Measurements from ENCODE around the gene TMEM242. TPM values are rescaled to one million over a fixed set of nuclear protein-coding genes. Genes with fewer than 3 reads are reported as not detected.

TMEM242 gene
- total and polyA plus RNA-seq, 2 of the 8 experiments (the other 6 are each of a cell fraction or from before 2014, with no cell fraction given), result 2.4 to 9.0 TPM

- no peaks in the 10 kb centered on the region for H3K36me3 ChIP-seq (ENCODE audit: control insufficient read depth in 2 of 4, insufficient read depth in 4 of 4, low read length in 3 of 4)
- FAIRE-seq (no peak), DNase-seq (ENCODE audit: low read depth in 1 of 2, low spot score in 2 of 2) (no peak)
- H3K27ac ChIP-seq (ENCODE audit: low read depth, low read length), result no peak overlapping the region
- 89% methylated on average over 3 of the region's 3 CpGs; no CpG with 5 or more reads in 1 of the 2 experiments for WGBS, 2 experiments (ENCODE audit: extremely low coverage in 1 of 2, insufficient coverage in 1 of 2, insufficient read length in 1 of 2, insufficient replicate concordance in 2 of 2, low coverage in 1 of 2, low lambda C conversion rate in 2 of 2, missing lambda C conversion rate in 1 of 2)
- no peaks in the 10 kb centered on the region for H3K23me2 ChIP-seq (ENCODE audit: low read depth, low read length)
- no peak overlapping the region for H3K4me2 ChIP-seq (ENCODE audit: insufficient read depth in 1 of 2, low read depth in 2 of 2, low read length in 2 of 2)
- no peak overlapping the region for H2AFZ ChIP-seq (ENCODE audit: low read length)
- no peak overlapping the region for H3K56ac ChIP-seq (replicated peaks; ENCODE audit: insufficient read length, low read depth, low read length)
- H4K8ac ChIP-seq (ENCODE audit: extremely low read depth, insufficient read depth, low read length), result no peak overlapping the region
- no peaks in the 10 kb centered on the region; a peak in 2 of 7 replicates for H3K27me3 ChIP-seq (replicated peaks in 1 of 4; ENCODE audit: control insufficient read depth in 3 of 4, extremely low read depth in 1 of 4, insufficient read depth in 3 of 4, low read length in 3 of 4)
- H4K5ac ChIP-seq (ENCODE audit: insufficient read length, low read depth, low read length), result no peak overlapping the region
- H2BK120ac ChIP-seq (replicated peaks; ENCODE audit: low read depth, low read length), result no peak overlapping the region
- no peak overlapping the region for H2BK12ac ChIP-seq (ENCODE audit: low read depth, low read length)
- no peak overlapping the region for H2AK5ac ChIP-seq (ENCODE audit: low read depth, low read length)
- no peak overlapping the region for H2BK20ac ChIP-seq (ENCODE audit: low read length)
- no peaks in the 10 kb centered on the region for H3K9me3 ChIP-seq (ENCODE audit: insufficient read depth in 2 of 2, low read depth in 1 of 2, low read length in 1 of 2)
- H3K4ac ChIP-seq (replicated peaks; ENCODE audit: insufficient read length, low read depth, low read length), result no peak overlapping the region
- H3K4me1 ChIP-seq (replicated peaks in 1 of 4; ENCODE audit: control insufficient read depth in 3 of 4, insufficient read depth in 4 of 4, low read length in 3 of 4), result no peaks in the 10 kb centered on the region
- no peak overlapping the region for H3K18ac ChIP-seq (ENCODE audit: extremely low read depth, low read length)
- no peaks in the 10 kb centered on the region for H4K20me1 ChIP-seq (replicated peaks in 1 of 2; ENCODE audit: control insufficient read depth in 1 of 2, insufficient read depth in 2 of 2, low read length in 2 of 2)
- ChIA-PET POLR2A (ENCODE audit: partially characterized antibody) (interaction anchor here (4.9 kb wide), 1 partner anchor 10 kb away, joined by 29 read pairs; the partner anchor contains the start of gene TMEM242), CTCF (ENCODE audit: partially characterized antibody) (interaction anchor here (0.6 to 7.7 kb wide), 6 partner anchors 9 to 337 kb away, joined by 3 to 73 read pairs (median 6); partner anchors contain the start of gene TMEM242)
- H2BK15ac ChIP-seq (ENCODE audit: low read length), result no peak overlapping the region
- H3K9ac ChIP-seq (replicated peaks in 1 of 4; ENCODE audit: extremely low read depth in 1 of 4, low read depth in 3 of 4, low read length in 3 of 4), result no peak overlapping the region
- no peak overlapping the region for H4K91ac ChIP-seq (replicated peaks; ENCODE audit: insufficient read length, low read length)
- H3K79me1 ChIP-seq (ENCODE audit: low read depth, low read length), result no peaks in the 10 kb centered on the region
- no peak overlapping the region for H3K4me3 ChIP-seq (ENCODE audit: extremely low read depth in 1 of 4, insufficient read depth in 2 of 4, low read depth in 3 of 4, low read length in 4 of 4)
- no peaks in the 10 kb centered on the region for H3K79me2 ChIP-seq (ENCODE audit: control insufficient read depth in 1 of 2, insufficient read depth in 2 of 2, low read length in 2 of 2)
- no peak overlapping the region for H3K14ac ChIP-seq (ENCODE audit: insufficient read length)
- H3K23ac ChIP-seq (ENCODE audit: insufficient read length), result no peak overlapping the region
- H2BK5ac ChIP-seq (ENCODE audit: low read depth, low read length), result no peak overlapping the region
- TF ChIP-seq TAF7 (optimal IDR thresholded peaks at IDR 0.05; ENCODE audit: borderline replicate concordance, low read depth, low read length), result no peak
- TF ChIP-seq NRF1 (IDR thresholded peaks at IDR 0.05; ENCODE audit: low read depth, low read length), result no peak
- no peak for TF ChIP-seq TCF12 (IDR thresholded peaks at IDR 0.05; ENCODE audit: low read depth, low read length)
- no peak for TF ChIP-seq CHD2 (IDR thresholded peaks at IDR 0.05; ENCODE audit: low read length)
- TF ChIP-seq FOSL1 (IDR thresholded peaks at IDR 0.05; ENCODE audit: insufficient read depth, low read depth, low read length), result no peak
- no peak for TF ChIP-seq ZNF274 (IDR thresholded peaks at IDR 0.05; ENCODE audit: borderline replicate concordance, extremely low read depth, low read length)
- no peak for TF ChIP-seq RXRA (IDR thresholded peaks at IDR 0.05; ENCODE audit: insufficient read depth, low read depth, low read length)
- no peak for TF ChIP-seq CEBPB (IDR thresholded peaks at IDR 0.05; ENCODE audit: low read depth, low read length)
- TF ChIP-seq RAD21 (IDR thresholded peaks at IDR 0.05 in 1 of 2, conservative IDR thresholded peaks at IDR 0.05 in 1 of 2; ENCODE audit: low read depth in 2 of 2, low read length in 2 of 2), result no peak
- no peak for TF ChIP-seq PHF8 (conservative IDR thresholded peaks at IDR 0.05; ENCODE audit: low read depth, low read length)
- TF ChIP-seq SUZ12 (IDR thresholded peaks at IDR 0.05; ENCODE audit: low read length), result no peak
- TF ChIP-seq TBP (IDR thresholded peaks at IDR 0.05; ENCODE audit: low read depth, low read length), result no peak
- TF ChIP-seq CREB1 (IDR thresholded peaks at IDR 0.05), result no peak
- TF ChIP-seq SIRT6 (IDR thresholded peaks at IDR 0.05; ENCODE audit: low read length), result no peak
- TF ChIP-seq BRCA1 (IDR thresholded peaks at IDR 0.05; ENCODE audit: low read depth, low read length), result no peak
- no peak for TF ChIP-seq ASH2L (IDR thresholded peaks at IDR 0.05; ENCODE audit: low read length)
Measured at GRCh38 chr6:157333956-157334355, 10.6 kb upstream of the TMEM242 start.

All from H1 (cell line).